Measurements from ENCODE around the gene NACA2.
"Not testable (repeated sequence)": the region's sequence is repeated elsewhere in the genome, so short reads cannot be mapped to it uniquely, and the experiment has no call there.

The NACA2 gene

GRCh38 chr17:61575352-61575975, 15.6 kb downstream of the NACA2 start:
- DNase-seq, result no peak

- peak; percentile 50 for DNase-seq
Observed at GRCh38 chr17:61574542-61575351, 16.3 kb downstream of the NACA2 start.

- not testable (repeated sequence) for DNase-seq
Observed at GRCh38 chr17:61572547-61572946, 18.5 kb downstream of the NACA2 start.

- DNase-seq, result no peak
Observed at GRCh38 chr17:61571624-61572023, 19.4 kb downstream of the NACA2 start.

- no peak for DNase-seq
Observed at GRCh38 chr17:61570118-61570517, 20.9 kb downstream of the NACA2 start.

- not testable (repeated sequence) for DNase-seq
Observed at GRCh38 chr17:61569525-61569924, 21.5 kb downstream of the NACA2 start.

- peak; percentile 69 for DNase-seq
Observed at GRCh38 chr17:61568219-61569072, 22.6 kb downstream of the NACA2 start.

- no peak for DNase-seq
Observed at GRCh38 chr17:61567045-61567802, 23.8 kb downstream of the NACA2 start.

- DNase-seq, result not testable (repeated sequence)
Observed at GRCh38 chr17:61566448-61566847, 24.6 kb downstream of the NACA2 start.

- DNase-seq, result not testable (repeated sequence)
Observed at GRCh38 chr17:61565850-61566249, 25.2 kb downstream of the NACA2 start.

GRCh38 chr17:61565213-61565612, 25.8 kb downstream of the NACA2 start:
- DNase-seq, result no peak

GRCh38 chr17:61562287-61562686, 28.7 kb downstream of the NACA2 start:
- DNase-seq, result no peak

- DNase-seq, result no peak
Observed at GRCh38 chr17:61561354-61561753, 29.7 kb downstream of the NACA2 start.

- no peak for DNase-seq
Observed at GRCh38 chr17:61560071-61560470, 30.9 kb downstream of the NACA2 start.

GRCh38 chr17:61556224-61557188, 34.5 kb downstream of the NACA2 start:
- no peak for DNase-seq

GRCh38 chr17:61555127-61555566, 35.9 kb downstream of the NACA2 start:
- no peak for DNase-seq

- DNase-seq, result no peak
Observed at GRCh38 chr17:61554209-61554608, 36.8 kb downstream of the NACA2 start.

- DNase-seq, result not testable (repeated sequence)
Observed at GRCh38 chr17:61552560-61552959, 38.5 kb downstream of the NACA2 start.

- peak; percentile 22 for DNase-seq
Observed at GRCh38 chr17:61551255-61551742, 39.7 kb downstream of the NACA2 start.

GRCh38 chr17:61547113-61547512, 43.9 kb downstream of the NACA2 start:
- no peak for DNase-seq

- DNase-seq, result no peak
Observed at GRCh38 chr17:61545335-61545938, 45.6 kb downstream of the NACA2 start.
